Keratinocyte (primary cell): ENCODE results near the gene EEF1AKMT2.

Experiments
- EZH2 ChIP-seq: IDR thresholded peaks from one replicate; pipeline ENCODE4 v1.6.1; 2012; ENCODE audit warnings: inconsistent platforms, mild to moderate bottlenecking, low read length, moderate library complexity
- TF ChIP-seq, protein P1 (sequence below), 3 experiments: IDR thresholded peaks in 1 of 3; conservative IDR thresholded peaks in 1 of 3; optimal IDR thresholded peaks in 1 of 3; 2 replicates in 2 of 3; 3 replicates in 1 of 3; pipeline versions ENCODE3 to v1.5.1; 2011; ENCODE audit warnings: low read length in 3 of 3, mild to moderate bottlenecking in 3 of 3, moderate library complexity in 2 of 3, control low read depth in 1 of 3, inconsistent platforms in 1 of 3; ENCODE audit not compliant: insufficient read depth in 2 of 3; ENCODE audit errors: extremely low read depth in 1 of 3

- TF ChIP-seq, protein P1, sequence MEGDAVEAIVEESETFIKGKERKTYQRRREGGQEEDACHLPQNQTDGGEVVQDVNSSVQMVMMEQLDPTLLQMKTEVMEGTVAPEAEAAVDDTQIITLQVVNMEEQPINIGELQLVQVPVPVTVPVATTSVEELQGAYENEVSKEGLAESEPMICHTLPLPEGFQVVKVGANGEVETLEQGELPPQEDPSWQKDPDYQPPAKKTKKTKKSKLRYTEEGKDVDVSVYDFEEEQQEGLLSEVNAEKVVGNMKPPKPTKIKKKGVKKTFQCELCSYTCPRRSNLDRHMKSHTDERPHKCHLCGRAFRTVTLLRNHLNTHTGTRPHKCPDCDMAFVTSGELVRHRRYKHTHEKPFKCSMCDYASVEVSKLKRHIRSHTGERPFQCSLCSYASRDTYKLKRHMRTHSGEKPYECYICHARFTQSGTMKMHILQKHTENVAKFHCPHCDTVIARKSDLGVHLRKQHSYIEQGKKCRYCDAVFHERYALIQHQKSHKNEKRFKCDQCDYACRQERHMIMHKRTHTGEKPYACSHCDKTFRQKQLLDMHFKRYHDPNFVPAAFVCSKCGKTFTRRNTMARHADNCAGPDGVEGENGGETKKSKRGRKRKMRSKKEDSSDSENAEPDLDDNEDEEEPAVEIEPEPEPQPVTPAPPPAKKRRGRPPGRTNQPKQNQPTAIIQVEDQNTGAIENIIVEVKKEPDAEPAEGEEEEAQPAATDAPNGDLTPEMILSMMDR (optimal IDR thresholded peaks at IDR 0.05 in 1 of 3, IDR thresholded peaks at IDR 0.05 in 1 of 3, conservative IDR thresholded peaks at IDR 0.05 in 1 of 3; ENCODE audit: extremely low read depth in 1 of 3, insufficient read depth in 2 of 3, low read length in 3 of 3), result no peak
- TF ChIP-seq EZH2, result no peak
Measured at GRCh38 chr10:124740369-124741280, 51.1 kb downstream of the EEF1AKMT2 start.
